Hepatic stellate cell (primary cell): ENCODE data around the gene WASF3.
"Not testable (repeated sequence)": the region's sequence is repeated elsewhere in the genome, so short reads cannot be mapped to it uniquely, and the experiment has no call there.

Experiments
- DNase-seq: peaks from one replicate; pipeline ENCODE4 v3.0.0; 2011; ENCODE audit warnings: low spot score

The WASF3 gene

GRCh38 chr13:26719356-26719945, 162.0 kb downstream of the WASF3 start:
- no peak for DNase-seq

GRCh38 chr13:26721251-26722121, 164.0 kb downstream of the WASF3 start:
- no peak for DNase-seq

- no peak for DNase-seq
These were observed 164.8 kb downstream of the WASF3 start for GRCh38 chr13:26722321-26722720.

GRCh38 chr13:26723620-26724019, 166.1 kb downstream of the WASF3 start:
- DNase-seq: not testable (repeated sequence)

DNA sequence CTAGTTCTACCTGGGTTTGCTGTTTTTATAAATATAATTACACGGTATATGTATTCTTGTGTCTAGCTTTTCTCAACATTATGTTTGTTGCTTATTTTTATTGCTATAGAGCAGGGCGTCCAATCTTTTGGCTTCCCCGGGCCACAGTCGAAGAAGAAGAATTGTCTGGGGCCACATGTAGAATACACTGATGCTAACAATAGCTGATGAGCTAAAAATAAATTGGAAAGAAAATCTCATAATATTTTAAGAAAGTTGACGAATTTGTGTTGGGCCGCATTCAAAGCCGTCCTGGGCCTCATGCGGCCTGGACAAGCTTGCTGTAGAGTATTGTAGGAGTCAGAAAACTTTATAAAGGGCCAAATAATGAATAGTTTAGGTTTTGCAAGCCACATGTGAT, 169.2 kb downstream of the WASF3 start:
- DNase-seq: no peak

- no peak for DNase-seq
These were observed 169.6 kb downstream of the WASF3 start for GRCh38 chr13:26727122-26727521.

DNA sequence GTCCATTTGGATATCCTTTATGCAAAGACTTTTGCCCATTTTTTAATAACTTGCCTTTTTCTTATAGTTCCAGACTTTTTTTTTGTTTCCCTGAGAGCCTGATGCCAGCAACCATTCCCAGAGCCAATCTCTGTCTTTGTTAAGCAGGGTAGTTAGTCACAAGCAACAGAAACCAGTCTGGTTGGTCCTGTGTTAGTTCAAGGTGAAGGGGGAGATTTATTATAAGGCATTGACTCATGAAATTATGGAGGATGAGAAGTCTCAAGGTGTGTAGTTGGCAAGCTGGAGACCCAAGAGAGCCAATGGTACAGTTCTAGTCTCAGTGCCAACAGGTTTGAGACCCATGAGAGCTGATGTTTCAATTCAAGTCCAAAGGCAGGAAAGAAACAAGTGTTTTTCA, 170.2 kb downstream of the WASF3 start:
- DNase-seq: no peak

- no peak for DNase-seq
These were observed 178.2 kb downstream of the WASF3 start for GRCh38 chr13:26735677-26736076.
